ENCODE measurements around the gene C16orf82. TPM values are rescaled to one million over a fixed set of nuclear protein-coding genes. Genes with fewer than 3 reads are reported as not detected.

C16orf82 gene
- total and polyA plus RNA-seq, 9 of the 15 experiments (the other 6 are each of a cell fraction or from before 2014, with no cell fraction given) = not detected

DNA sequence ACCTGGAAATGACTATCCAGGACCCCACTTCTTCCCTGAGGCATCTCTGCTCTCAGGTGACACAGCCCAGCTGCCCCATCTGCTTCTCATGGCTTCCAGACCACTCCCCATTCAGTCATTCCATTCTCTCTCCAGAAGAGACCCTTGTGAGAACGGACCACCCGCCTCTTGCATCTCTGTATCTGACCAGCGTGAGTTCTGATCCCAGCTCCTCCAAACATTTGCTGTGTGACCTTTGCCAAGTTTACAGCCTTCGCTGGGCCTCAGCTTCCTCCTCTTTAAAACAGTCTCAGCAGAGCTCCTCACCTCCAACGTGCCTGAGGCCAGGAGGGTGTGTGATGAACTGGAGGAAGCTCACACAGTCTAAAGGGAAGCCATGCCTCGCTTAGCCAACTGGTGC lies 39.6 kb downstream of the C16orf82 start:
- TF ChIP-seq CBFA2T3 (IDR thresholded peaks at IDR 0.05) (no peak), ZNF408 (CRISPR knock-in tag; IDR thresholded peaks at IDR 0.05; ENCODE audit: low read depth) (no peak), ZNF583 (CRISPR knock-in tag; IDR thresholded peaks at IDR 0.05) (no peak), RB1 (IDR thresholded peaks at IDR 0.05; ENCODE audit: low read depth) (no peak), ILF3 (IDR thresholded peaks at IDR 0.05; ENCODE audit: borderline replicate concordance) (no peak), FOXA3 (CRISPR knock-in tag; conservative IDR thresholded peaks at IDR 0.05 in 1 of 2, IDR thresholded peaks at IDR 0.05 in 1 of 2) (no peak), RBM14 (IDR thresholded peaks at IDR 0.05; ENCODE audit: borderline replicate concordance, insufficient read depth, low read depth, low read length) (no peak), PCBP1 (IDR thresholded peaks at IDR 0.05; ENCODE audit: low read depth, low read length, poor library complexity, severe bottlenecking) (no peak), MTA1 (IDR thresholded peaks at IDR 0.05; ENCODE audit: borderline replicate concordance) (no peak), DACH1 (IDR thresholded peaks at IDR 0.05; ENCODE audit: partially characterized antibody) (no peak), FOSL1 (tag; conservative IDR thresholded peaks at IDR 0.05) (no peak), POLR2AphosphoS2 (IDR thresholded peaks at IDR 0.05; ENCODE audit: low read length) (no peak), ZNF134 (CRISPR knock-in tag; conservative IDR thresholded peaks at IDR 0.05) (no peak)
- TF ChIP-seq, protein P1, sequence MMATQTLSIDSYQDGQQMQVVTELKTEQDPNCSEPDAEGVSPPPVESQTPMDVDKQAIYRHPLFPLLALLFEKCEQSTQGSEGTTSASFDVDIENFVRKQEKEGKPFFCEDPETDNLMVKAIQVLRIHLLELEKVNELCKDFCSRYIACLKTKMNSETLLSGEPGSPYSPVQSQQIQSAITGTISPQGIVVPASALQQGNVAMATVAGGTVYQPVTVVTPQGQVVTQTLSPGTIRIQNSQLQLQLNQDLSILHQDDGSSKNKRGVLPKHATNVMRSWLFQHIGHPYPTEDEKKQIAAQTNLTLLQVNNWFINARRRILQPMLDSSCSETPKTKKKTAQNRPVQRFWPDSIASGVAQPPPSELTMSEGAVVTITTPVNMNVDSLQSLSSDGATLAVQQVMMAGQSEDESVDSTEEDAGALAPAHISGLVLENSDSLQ (IDR thresholded peaks at IDR 0.05) = no peak
- TF ChIP-seq, protein P2, sequence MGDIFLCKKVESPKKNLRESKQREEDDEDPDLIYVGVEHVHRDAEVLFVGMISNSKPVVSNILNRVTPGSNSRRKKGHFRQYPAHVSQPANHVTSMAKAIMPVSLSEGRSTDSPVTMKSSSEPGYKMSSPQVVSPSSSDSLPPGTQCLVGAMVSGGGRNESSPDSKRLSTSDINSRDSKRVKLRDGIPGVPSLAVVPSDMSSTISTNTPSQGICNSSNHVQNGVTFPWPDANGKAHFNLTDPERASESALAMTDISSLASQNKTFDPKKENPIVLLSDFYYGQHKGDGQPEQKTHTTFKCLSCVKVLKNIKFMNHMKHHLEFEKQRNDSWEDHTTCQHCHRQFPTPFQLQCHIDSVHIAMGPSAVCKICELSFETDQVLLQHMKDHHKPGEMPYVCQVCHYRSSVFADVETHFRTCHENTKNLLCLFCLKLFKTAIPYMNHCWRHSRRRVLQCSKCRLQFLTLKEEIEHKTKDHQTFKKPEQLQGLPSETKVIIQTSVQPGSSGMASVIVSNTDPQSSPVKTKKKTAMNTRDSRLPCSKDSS (IDR thresholded peaks at IDR 0.05; ENCODE audit: low read depth, partially characterized antibody) = no peak
- in situ Hi-C loops (cut with MboI) (no loop called here), intact Hi-C loops (cut with micrococcal nuclease) (no loop called here)
- Histone ChIP-seq H3K79me2 (ENCODE audit: control insufficient read depth, insufficient read depth, low read length) (no peaks in the 10 kb centered on the region), H3K9me3 (replicated peaks; ENCODE audit: control insufficient read depth, insufficient read depth, low read depth, low read length) (no peaks in the 10 kb centered on the region), H4K20me1 (replicated peaks; ENCODE audit: control insufficient read depth, insufficient read depth, low read length) (no peaks in the 10 kb centered on the region), H3K4me3 (no peak overlapping the region), H3K27ac (ENCODE audit: extremely low read depth, low read depth, low read length) (no peak overlapping the region), H2AFZ (ENCODE audit: low read depth, low read length) (no peak overlapping the region), H3K4me1 (replicated peaks in 1 of 2; ENCODE audit: control insufficient read depth in 2 of 2, insufficient read depth in 2 of 2, low read length in 2 of 2) (peaks cover 0 to 31% of the 10 kb centered on the region in 2 experiments; a peak in 4 of 5 replicates), H3K27me3 (ENCODE audit: control insufficient read depth in 2 of 2, insufficient read depth in 2 of 2, low read length in 2 of 2) (no peaks in the 10 kb centered on the region), H3K9me1 (ENCODE audit: control insufficient read depth, insufficient read depth, low read length) (no peaks in the 10 kb centered on the region), H3K9ac (ENCODE audit: insufficient read depth in 1 of 2, low read depth in 2 of 2, low read length in 2 of 2) (no peak overlapping the region), H3K36me3 (ENCODE audit: control insufficient read depth, insufficient read depth, low read length) (no peaks in the 10 kb centered on the region), H3K4me2 (ENCODE audit: insufficient read depth, low read length) (no peak overlapping the region)
- CTCF ChIA-PET (ENCODE audit: low intra/inter-chr PET ratio) = no interaction called here
- 56% methylated on average over 6 of the region's 6 CpGs for WGBS (ENCODE audit: insufficient coverage, low coverage, missing lambda C conversion rate)
- FAIRE-seq = no peak
- no peak for ATAC-seq
- DNase-seq (ENCODE audit: extremely low read depth in 1 of 4, low spot score in 3 of 4) = no peak
- BruUV-seq (replicated peaks) = no TSS peak
- POLR2A ChIA-PET = interaction anchor here (1.0 kb wide), 1 partner anchor 73 kb away, joined by 5 read pairs; no protein-coding TSS in a partner anchor
